Stimulated activated CD8-positive, alpha-beta memory T cell treated with anti-CD3 and anti-CD28 coated beads, Interleukin-4, amount 100 ng/mL, for 48 hours (primary cell): ENCODE measurements around the gene GARNL3.
A peak's percentile ranks its signal among the peaks of the same experiment; 100 is the strongest.

Source experiments
- DNase-seq: peaks from one replicate; pipeline ENCODE4 v3.0.0-alpha.2; 2020

Gene GARNL3

DNA sequence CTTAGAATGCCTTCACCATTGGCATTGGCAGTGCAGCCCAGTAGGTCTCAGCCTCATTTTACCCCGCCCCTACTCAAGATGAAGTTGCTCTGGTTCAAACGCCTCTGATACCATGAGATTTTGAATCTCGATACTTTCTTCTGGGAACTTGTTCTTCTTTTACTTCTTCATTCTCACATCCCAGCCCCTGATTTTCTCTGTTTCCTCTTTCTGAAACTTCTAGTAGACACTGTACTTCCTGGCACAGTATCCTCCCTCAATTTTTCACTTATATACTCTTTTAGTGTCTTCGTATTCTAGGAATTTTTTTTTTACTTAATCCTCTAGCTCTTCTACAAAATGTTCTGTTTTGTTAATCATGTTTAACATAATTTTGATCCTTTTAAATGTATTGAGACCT is 146.5 kb downstream of the GARNL3 start:
- no peak for DNase-seq

DNA sequence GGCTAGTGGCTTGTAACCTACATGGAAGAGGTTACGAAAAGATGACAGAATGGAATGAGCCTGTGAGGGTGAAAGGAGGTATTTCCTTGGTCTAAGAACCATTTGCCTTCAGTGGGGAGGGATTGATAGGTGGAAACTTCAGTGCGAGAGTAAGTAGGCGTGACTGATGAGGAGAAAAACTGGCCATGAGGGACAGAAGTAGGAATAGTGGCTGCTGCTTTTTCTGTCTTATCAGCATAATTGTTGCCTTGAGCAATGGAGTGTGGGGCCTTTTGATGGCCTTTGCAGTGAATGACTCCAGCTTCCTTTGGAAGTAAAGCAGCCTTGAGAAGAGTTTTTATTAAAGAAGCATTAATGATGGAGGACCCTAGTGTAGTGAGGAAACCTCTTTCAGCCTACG is 150.6 kb downstream of the GARNL3 start:
- DNase-seq, result no peak

DNA sequence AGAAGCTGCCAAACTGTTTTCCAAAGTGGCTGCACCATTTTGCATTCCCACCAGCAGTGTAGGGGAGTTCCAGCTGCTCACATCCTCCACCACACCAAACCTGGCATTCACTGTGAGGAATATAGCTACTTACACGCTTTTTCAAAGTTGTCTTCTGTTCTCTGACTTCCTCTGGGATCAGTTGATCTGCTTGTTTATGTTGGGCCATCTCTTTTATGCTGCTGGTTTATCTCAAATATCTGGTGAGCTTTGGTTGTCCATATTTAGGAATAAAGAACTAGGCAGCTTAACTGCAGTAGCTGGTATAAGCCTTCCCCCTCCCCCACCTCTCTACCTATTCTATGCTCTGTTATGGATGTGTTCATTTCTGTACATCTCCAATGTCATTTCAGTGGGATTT is 151.1 kb downstream of the GARNL3 start:
- DNase-seq, result no peak

DNA sequence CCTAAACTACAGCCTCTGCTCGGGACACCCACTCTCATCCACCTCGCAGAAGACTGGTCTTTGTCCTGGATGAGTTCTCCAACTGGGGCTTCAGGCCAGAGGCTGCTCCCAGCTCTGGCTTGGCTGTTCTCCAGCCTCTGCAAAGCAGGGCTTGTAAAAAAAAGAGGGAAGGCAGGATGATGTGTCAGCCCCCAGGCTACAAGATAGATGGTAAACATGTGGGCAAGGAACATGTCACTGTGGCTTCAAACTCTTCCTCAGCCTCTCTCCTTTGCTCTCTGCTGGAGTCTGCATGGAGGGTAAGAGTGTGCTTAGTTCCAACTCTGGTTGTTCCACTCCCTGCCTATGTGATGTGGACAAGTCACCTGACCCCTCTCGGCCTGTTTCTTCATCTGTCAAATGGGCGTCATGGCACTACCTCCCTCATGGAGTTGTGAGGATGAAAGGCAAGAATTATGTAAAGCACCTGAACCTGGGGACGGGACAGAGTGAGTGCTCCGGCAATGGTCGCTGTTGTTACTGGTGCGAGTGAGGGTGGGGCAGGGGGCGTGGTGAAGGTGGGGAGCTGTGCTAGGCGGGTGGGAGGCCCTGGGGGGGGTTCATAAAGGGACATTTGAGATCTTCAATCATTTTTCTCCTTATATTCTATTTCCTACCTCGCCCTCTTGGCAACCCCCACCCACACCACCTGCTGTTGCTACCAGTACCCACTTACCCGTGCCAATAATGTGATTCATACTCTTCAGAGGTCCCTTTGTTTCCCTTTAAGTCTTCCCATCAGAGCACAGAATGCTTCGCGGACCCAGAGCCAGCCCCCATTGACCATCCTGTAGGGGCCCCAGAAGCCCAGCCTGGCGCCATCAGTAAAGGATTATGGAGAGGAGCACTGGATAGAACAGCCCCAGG is 152.8 kb downstream of the GARNL3 start:
- no peak for DNase-seq

DNA sequence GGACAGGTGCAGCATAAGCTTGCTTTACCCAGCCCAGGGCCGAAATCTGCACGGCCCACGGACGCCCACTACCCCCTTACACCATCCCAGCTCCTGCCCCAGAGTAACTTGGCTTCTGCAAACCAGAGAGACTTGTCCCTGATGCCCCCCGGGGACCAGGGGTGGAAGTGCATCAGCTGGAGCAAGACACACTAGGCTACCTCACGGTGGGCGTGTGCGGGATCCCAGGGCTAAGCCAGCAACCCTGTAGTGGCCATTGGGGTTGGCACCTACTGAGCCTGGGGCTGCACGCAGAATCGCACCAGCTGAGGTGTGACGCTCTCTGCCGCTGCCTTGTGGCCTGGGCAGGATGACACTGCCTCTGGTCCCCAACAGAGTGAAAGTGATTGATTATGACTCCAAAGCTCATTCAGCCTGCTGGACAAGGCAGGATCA is 153.5 kb downstream of the GARNL3 start:
- peak; percentile 69 for DNase-seq

DNA sequence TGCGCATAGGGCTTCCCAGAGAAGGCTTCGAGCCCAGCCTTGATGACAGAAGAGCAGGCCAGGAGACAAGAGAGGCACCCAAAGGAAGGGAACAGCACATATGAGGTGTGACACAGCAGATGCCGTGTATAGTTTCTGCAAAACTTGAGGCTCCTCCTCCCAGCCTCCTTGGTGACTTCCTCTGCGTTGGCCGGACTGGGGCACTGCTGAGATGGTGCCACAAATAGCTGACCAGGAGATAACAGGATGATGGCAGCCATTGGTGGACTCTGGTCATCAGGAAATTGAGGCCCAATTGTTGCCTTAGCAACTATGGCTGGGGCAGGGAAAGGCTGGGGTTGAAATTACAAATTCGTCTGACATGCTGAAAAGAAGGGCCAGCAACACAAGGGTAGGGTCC is 154.8 kb downstream of the GARNL3 start:
- DNase-seq, result no peak

DNA sequence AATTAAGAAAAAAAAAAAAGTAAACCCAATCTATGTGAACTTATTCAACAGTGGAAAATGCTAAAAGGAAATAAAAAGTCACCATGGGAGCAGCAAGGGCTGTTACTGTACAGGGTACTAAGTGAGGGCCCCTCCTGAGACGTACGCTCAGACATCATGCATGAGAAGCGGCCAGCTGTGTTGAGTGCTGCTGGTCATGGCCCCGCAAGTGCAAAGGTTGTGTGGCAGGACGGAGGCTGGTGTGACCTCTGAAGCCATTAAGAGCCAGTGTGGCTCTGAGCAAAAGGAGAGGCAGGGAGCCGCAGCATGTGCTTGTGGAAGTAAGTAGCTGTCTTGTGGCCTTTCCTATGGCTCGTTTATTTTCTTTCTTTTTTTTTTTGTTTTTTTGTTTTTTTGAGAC is 156.5 kb downstream of the GARNL3 start:
- no peak for DNase-seq

DNA sequence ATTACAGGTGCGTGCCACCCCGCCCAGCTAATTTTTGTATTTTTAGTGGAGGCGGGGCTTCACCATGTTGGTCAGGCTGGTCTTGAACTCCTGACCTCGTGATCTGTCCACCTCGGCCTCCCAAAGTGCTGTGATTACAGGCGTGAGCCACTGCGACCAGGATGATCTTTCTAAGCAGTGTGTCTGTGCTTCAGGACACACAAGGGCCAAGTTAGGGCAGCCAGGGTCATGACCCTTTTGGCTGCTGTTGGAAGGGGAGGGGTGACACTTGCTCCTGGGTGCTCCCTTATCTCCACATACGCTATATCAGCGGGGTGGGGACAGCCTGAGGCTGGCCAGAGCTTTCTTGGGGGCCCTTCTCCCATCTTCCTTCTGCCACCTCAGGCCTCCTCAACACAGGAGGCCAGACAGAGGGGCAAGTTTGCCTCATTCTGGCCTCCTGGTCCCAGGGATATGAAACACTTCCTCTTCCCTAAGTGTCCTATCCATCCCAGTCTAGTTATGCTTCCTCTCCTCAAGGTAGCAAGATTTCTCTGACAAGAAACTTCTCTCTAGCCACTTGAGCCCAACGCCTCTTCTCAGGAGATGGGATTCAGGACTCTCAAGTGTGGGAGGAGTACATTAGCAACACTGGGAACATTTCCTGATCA is 157.7 kb downstream of the GARNL3 start:
- DNase-seq, result no peak

DNA sequence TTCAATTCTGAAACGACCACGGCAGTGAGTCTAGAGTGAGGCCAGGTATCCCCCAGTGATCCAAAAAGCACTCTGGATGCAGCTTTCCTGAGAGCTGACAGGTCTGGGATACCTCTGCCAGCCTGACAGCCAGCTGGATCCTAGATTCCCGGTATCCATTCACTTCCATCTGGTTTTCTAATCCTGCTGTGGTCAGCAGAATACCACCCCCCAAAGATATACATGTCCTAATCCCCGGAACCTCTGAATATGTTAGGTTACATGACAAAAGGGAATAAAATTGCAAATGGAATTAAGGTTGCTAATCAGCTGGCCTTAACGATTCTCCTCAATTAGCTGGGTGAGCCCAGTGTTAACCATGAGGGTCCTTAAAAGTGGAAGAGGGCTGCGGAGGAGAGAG is 158.2 kb downstream of the GARNL3 start:
- no peak for DNase-seq

DNA sequence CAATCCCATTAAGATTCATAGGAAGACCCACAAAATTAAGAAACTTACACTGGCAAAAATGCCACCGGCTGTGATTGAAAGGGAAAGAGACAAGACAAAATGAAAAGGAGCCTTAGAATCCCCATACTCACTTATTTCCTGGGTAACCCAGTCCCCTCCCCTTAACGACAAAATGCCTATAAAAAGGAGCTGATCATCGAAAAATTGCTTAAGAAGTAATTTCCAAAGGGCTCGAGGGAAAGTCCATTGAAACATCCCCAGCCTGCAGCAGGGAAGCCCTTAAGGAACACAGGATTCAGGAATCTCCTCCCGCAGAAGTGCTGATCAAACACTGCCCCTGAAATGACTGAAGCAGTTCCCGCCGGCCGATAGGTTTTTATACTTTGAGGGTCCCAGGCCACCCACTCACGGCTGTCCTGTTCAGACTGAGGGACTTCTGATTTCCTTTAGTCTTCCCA is 158.9 kb downstream of the GARNL3 start:
- DNase-seq, result no peak

DNA sequence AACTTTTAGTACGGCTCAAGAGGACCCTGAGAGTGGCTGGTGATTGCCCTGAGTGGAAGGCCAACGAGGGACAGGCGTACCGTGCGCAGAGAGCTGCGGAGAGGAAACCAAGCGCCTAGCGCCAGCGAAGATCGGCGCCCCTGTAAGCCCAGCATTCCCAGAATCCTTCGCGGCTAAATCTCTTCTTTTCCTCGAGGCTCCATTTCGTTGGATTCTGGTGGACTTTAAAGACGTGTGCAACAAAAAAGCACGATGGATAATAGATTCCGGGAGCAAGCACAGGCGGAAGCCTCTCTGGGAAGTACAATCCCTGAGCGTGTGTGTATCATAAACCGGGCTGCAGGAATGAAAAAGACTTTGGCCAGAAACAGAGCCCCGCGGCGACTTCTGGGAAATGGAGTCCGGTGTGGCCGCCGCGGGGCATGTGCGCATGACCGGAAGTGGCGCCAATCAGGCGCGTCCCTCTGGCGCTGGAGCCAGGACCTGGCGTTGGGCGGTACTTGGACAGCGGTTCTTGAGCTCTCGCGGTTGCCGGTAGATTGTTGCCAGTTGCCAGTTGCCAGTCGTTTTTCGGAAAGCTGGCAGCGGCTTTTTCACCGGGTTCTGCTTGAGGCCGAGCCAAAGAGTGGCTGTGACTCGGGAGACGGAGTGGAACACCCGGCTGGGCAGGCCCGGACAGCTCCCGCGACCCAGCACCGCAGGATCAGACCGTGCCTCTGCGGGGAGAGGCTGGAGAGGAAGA is 159.5 kb downstream of the GARNL3 start, which contains the start of gene ZNF79:
ZNF79 (plus strand) TSS at position 449 of the 742 bp plus-strand sequence. CDS start 406 bp downstream, outside the sequence.
- DNase-seq, result peak; percentile 95

DNA sequence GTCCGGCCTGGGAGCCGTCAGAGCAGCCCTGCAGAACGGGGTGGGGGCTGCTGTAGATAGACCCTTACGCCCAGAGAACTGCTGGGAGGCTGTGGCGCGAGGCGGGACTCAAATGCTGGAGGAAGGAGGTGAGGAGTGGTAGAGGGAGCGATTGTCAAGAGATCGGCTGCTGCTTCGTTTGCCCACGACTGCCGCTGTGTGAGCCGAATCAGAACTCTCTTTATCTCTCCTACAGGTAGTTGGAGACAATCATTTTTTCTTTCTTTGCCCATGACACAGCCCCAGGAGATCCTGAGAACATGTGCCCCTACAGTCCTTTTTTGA is 160.1 kb downstream of the GARNL3 start:
- DNase-seq, result peak; percentile 55

DNA sequence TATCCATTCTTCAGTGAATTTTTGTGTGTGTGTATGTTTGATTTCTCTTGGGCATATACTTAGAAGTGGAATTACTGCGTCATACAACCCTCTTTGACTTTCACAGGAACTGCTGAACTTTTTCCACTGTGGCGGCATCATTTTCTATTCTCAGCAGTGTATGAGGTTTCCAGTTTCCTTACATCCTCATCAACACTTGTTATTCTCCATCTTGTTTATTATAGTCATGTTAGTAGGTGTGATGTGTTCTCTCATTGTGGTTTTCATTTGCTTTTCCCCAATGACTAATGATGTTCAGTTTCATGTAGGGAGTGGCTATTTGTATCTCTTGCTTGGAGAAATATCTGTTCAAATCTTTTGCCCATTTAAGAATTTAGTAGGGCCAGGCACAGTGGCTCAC is 162.2 kb downstream of the GARNL3 start:
- DNase-seq, result peak; percentile 50

DNA sequence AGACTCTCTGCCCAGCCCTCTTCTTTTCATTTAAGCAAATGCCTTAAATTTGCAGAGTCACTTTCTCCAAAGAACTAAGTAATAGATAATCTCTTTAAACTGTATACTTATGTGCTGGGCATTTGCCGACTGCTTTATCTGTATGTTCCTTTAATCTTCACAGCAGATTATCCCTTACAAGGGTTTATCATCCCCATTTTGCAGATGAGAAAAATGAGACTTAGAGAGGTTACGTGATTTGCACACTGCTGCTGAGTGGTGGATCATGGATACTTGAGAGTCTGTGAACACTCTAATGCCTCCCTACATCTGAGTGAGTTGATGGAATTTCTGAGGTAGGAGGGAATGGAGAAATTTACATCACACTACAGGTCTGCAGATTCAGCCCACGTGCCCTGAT is 163.8 kb downstream of the GARNL3 start:
- no peak for DNase-seq

DNA sequence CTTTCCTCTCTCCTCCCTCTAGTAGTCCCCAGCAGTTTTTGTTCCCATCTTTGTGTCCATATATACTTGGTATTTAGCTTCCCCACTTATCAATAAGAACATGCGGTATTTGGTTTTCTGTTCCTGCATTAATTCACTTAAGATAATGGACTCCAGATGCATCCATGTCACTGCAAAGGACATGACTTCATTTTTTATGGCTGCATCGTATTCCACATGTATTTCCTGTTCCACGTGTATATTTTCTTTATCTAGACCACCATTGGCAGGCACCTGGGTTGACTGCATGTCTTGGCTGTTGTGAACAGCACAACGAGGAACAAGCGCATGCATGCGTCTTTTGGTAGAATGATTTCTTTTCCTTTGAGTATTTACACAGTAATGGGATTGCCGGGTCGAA is 165.8 kb downstream of the GARNL3 start:
- no peak for DNase-seq

DNA sequence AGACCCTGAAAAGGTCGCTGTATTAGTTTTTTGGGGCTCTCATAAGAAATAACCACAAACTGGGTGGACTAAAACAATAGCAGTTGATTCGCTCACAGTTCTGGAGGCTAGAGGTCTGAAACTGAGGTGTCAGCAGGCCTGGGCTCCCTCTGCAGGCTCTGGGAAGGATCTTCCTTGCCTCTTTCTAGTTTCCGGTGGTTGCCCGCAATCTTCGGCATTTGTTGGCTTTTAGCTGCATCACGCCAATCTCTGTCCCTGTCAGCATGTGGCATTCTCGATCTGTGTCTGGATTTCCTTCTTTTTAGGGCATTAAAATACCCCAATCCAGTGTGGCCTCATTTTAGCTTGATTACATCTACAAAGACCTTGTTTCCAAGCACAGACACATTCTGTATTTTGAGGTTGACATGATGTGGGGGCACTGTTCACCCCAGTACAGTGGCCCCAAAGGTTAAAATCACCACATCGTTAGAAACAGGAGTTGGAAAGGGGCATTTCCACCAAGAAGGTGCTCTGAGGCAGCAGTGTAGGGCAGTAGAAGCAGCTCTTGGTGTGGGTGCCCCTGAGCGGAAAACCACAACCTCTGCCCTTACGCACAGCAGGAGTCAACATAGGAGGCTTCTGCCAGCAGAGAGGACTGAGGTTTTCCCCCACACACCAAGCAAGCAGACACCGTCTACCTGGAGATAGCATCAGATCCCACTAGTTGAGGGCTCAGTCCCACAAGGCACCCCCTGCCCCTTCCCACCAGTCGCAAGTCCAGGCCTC is 173.1 kb downstream of the GARNL3 start:
- DNase-seq, result peak; percentile 46

DNA sequence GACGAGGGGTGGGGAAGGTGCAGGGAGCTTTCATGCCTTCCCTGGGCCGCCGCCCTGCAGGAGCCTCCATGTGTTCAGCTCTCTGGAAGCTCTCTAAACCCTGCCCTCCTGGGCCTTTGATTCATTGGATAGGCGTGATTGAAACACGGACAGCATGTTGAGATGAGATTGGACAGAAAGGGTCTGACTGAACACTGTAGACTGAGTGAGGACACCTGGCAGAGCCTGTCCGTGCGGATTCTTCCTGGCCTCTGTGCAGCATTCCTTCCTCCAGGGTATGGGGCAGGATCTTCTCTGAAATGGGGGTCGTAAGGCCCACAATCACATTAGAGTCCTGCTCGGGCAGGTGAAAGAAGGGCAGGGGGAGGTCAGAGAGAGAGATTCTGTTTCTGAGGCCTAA is 173.8 kb downstream of the GARNL3 start:
- DNase-seq, result no peak
